ENCODE results near the gene OGDH. TPM values are rescaled to one million over a fixed set of nuclear protein-coding genes. Genes with fewer than 3 reads are reported as not detected.

The OGDH gene
- total and polyA plus RNA-seq, 2 of the 4 experiments (the other 2 are of a cell fraction), result 47.4 to 56.5 TPM

GRCh38 chr7:44624318-44624717 is 17.9 kb downstream of the OGDH start:
- Histone ChIP-seq H4K91ac (ENCODE audit: insufficient read depth, low read depth, low read length) (no peak overlapping the region), H3K4me3 (ENCODE audit: insufficient read depth, low read depth, low read length) (no peak overlapping the region), H3K27me3 (ENCODE audit: control insufficient read depth, insufficient read depth, low read length) (no peaks in the 10 kb centered on the region), H3K27ac (ENCODE audit: insufficient read depth, low read length) (no peak overlapping the region), H3K9me3 (ENCODE audit: control insufficient read depth, insufficient read depth, low read length) (no peaks in the 10 kb centered on the region), H3K4me1 (ENCODE audit: control insufficient read depth, insufficient read depth, low read length) (peaks cover 6% of the 10 kb centered on the region), H3K9ac (ENCODE audit: low read depth, low read length) (no peak overlapping the region), H4K20me1 (ENCODE audit: insufficient read depth, low read length) (peaks cover 11% of the 10 kb centered on the region), H3K79me1 (ENCODE audit: low read depth in 1 of 2, low read length in 2 of 2) (peaks cover 37 to 64% of the 10 kb centered on the region in 2 experiments), H3K23ac (ENCODE audit: low read depth, low read length) (no peak overlapping the region), H2BK20ac (ENCODE audit: low read depth, low read length) (no peak overlapping the region), H4K5ac (ENCODE audit: low read depth, low read length) (no peak overlapping the region), H3K9me1 (ENCODE audit: insufficient read depth, low read length) (peaks cover 14% of the 10 kb centered on the region), H2BK15ac (ENCODE audit: low read depth, low read length) (no peak overlapping the region), H4K8ac (ENCODE audit: low read depth in 2 of 2, low read length in 2 of 2) (no peak overlapping the region), H3K4ac (ENCODE audit: low read depth, low read length) (no peak overlapping the region), H2BK120ac (ENCODE audit: low read depth, low read length) (no peak overlapping the region), H2AK5ac (ENCODE audit: low read depth, low read length) (no peak overlapping the region), H3K4me2 (ENCODE audit: low read depth, low read length) (no peak overlapping the region), H3K56ac (ENCODE audit: extremely low read depth, insufficient read depth, low read length) (no peak overlapping the region), H3K36me3 (ENCODE audit: control insufficient read depth, insufficient read depth, low read length) (peaks cover 14% of the 10 kb centered on the region), H2BK5ac (ENCODE audit: low read depth, low read length, poor library complexity, severe bottlenecking) (no peak overlapping the region), H3K18ac (ENCODE audit: low read depth, low read length) (no peak overlapping the region), H2AFZ (replicated peaks; ENCODE audit: low read length, poor library complexity) (no peak overlapping the region), H3K14ac (replicated peaks; ENCODE audit: low read depth, low read length) (no peak overlapping the region), H2AK9ac (replicated peaks; ENCODE audit: low read depth, low read length, poor library complexity) (no peak overlapping the region)
- no peak for TF ChIP-seq FOS (IDR thresholded peaks at IDR 0.05; ENCODE audit: low read depth, low read length)
- TF ChIP-seq RFX5 (IDR thresholded peaks at IDR 0.05; ENCODE audit: low read depth, low read length), result no peak
- no peak for TF ChIP-seq MAFK (IDR thresholded peaks at IDR 0.05; ENCODE audit: low read depth, low read length)
- no peak for TF ChIP-seq RAD21 (IDR thresholded peaks at IDR 0.05; ENCODE audit: low read length)
- no peak for TF ChIP-seq ELK1 (IDR thresholded peaks at IDR 0.05; ENCODE audit: borderline replicate concordance, low read depth, low read length)
- no peak for TF ChIP-seq BHLHE40 (IDR thresholded peaks at IDR 0.05; ENCODE audit: low read depth, low read length)
- no peak for TF ChIP-seq NFE2L2 (IDR thresholded peaks at IDR 0.05; ENCODE audit: low read depth, low read length)
- no peak for TF ChIP-seq CHD1 (IDR thresholded peaks at IDR 0.05; ENCODE audit: low read depth, low read length)
- no peak for TF ChIP-seq USF2 (IDR thresholded peaks at IDR 0.05; ENCODE audit: low read depth, low read length)
- no peak for TF ChIP-seq CTCF (conservative IDR thresholded peaks at IDR 0.05; ENCODE audit: low read depth, low read length)
- TF ChIP-seq RCOR1 (IDR thresholded peaks at IDR 0.05; ENCODE audit: insufficient replicate concordance, low read length), result no peak
- TF ChIP-seq POLR2A (IDR thresholded peaks at IDR 0.05; ENCODE audit: low read depth, low read length), result no peak
- TF ChIP-seq MXI1 (IDR thresholded peaks at IDR 0.05; ENCODE audit: borderline replicate concordance, low read depth, low read length), result no peak
- TF ChIP-seq CEBPB (IDR thresholded peaks at IDR 0.05; ENCODE audit: low read depth, low read length), result no peak
- no peak for TF ChIP-seq MAZ (IDR thresholded peaks at IDR 0.05; ENCODE audit: borderline replicate concordance, low read depth, low read length)
- no peak for TF ChIP-seq SMC3 (IDR thresholded peaks at IDR 0.05; ENCODE audit: low read depth, low read length)
- in situ Hi-C loops (cut with MboI; ENCODE audit: low sequenced_read_pairs) (no loop called here), intact Hi-C loops (cut with micrococcal nuclease) (no loop called here), dilution Hi-C loops (cut with HindIII; ENCODE audit: low sequenced_read_pairs, unreplicated experiment) (no loop called here)
- POLR2A ChIA-PET (ENCODE audit: unreplicated experiment), result no interaction called here
- ATAC-seq (ENCODE audit: low read depth) (no peak), DNase-seq (no peak)
- CTCF ChIA-PET, result no interaction called here
- WGBS, 2 experiments (ENCODE audit: extremely low coverage in 2 of 2, insufficient read length in 1 of 2), result 100% methylated on average over 3 of the region's 9 CpGs; no CpG with 5 or more reads in 1 of the 2 experiments
- no TSS peak for BruUV-seq (replicated peaks)

All from IMR-90 (cell line).